Mononuclear cell (primary cell): ENCODE results near the gene SYTL3. TPM values are rescaled to one million over a fixed set of nuclear protein-coding genes. Genes with fewer than 3 reads are reported as not detected.
"Not testable (repeated sequence)": the region's sequence is repeated elsewhere in the genome, so short reads cannot be mapped to it uniquely, and the experiment has no call there.

ENCODE experiments used
- H3K27me3 ChIP-seq: 2 replicates; pipeline ENCODE4 v1.6.0; 2011; ENCODE audit warnings: low read length, control low read depth; ENCODE audit not compliant: insufficient read depth
- H3K4me1 ChIP-seq: 2 replicates; pipeline ENCODE4 v1.5.1; 2011; ENCODE audit warnings: mild to moderate bottlenecking, low read length, control low read depth; ENCODE audit not compliant: insufficient read depth
- H3K4me3 ChIP-seq: 2 replicates; pipeline ENCODE4 v1.5.1; 2011; ENCODE audit warnings: mild to moderate bottlenecking, low read length, moderate library complexity
- H3K9me3 ChIP-seq: 2 replicates; pipeline ENCODE4 v1.5.1; 2011; ENCODE audit warnings: low read depth, mild to moderate bottlenecking, control low read depth, low read length
- total RNA-seq: library from RNA; depleted of rRNA; stranded (reverse); fragments of >200 nt; gene quantifications from one replicate; pipeline ENCODE4 v1.2.3, GENCODE V29; 2012

SYTL3 gene
- total RNA-seq, 1 donor: 35.7 TPM

- not testable (repeated sequence) for H3K9me3 ChIP-seq, H3K4me3 ChIP-seq, H3K4me1 ChIP-seq
Measured at GRCh38 chr6:158618289-158618688, 31.6 kb upstream of the SYTL3 start.

GRCh38 chr6:158619922-158620801, 29.7 kb upstream of the SYTL3 start:
- Histone ChIP-seq H3K27me3 (no peaks in the 10 kb centered on the region), H3K4me3 (no peak overlapping the region), H3K4me1 (no peaks in the 10 kb centered on the region), H3K9me3 (no peaks in the 10 kb centered on the region)

More at GRCh38 chr6:158618289-158618688, 31.6 kb upstream of the SYTL3 start:
- not testable (repeated sequence) for H3K27me3 ChIP-seq

- Histone ChIP-seq H3K4me3 (no peak overlapping the region), H3K9me3 (no peaks in the 10 kb centered on the region), H3K4me1 (no peaks in the 10 kb centered on the region), H3K27me3 (no peaks in the 10 kb centered on the region)
Measured at GRCh38 chr6:158620963-158621693, 28.7 kb upstream of the SYTL3 start.

- H3K27me3 ChIP-seq: no peaks in the 10 kb centered on the region
- H3K4me3 ChIP-seq: no peak overlapping the region
- H3K4me1 ChIP-seq: no peaks in the 10 kb centered on the region
- H3K9me3 ChIP-seq: no peaks in the 10 kb centered on the region
Measured at GRCh38 chr6:158621694-158622544, 27.9 kb upstream of the SYTL3 start.

- Histone ChIP-seq H3K27me3 (no peaks in the 10 kb centered on the region), H3K9me3 (no peaks in the 10 kb centered on the region), H3K4me3 (no peak overlapping the region), H3K4me1 (no peaks in the 10 kb centered on the region)
Measured at GRCh38 chr6:158622545-158623190, 27.2 kb upstream of the SYTL3 start.

GRCh38 chr6:158624684-158625682, 24.9 kb upstream of the SYTL3 start:
- H3K4me3 ChIP-seq: no peak overlapping the region
- no peaks in the 10 kb centered on the region for H3K27me3 ChIP-seq
- no peaks in the 10 kb centered on the region for H3K4me1 ChIP-seq
- no peaks in the 10 kb centered on the region for H3K9me3 ChIP-seq

GRCh38 chr6:158625881-158626305, 24.0 kb upstream of the SYTL3 start:
- H3K9me3 ChIP-seq: no peaks in the 10 kb centered on the region
- no peak overlapping the region for H3K4me3 ChIP-seq
- H3K4me1 ChIP-seq: no peaks in the 10 kb centered on the region
- no peaks in the 10 kb centered on the region for H3K27me3 ChIP-seq

GRCh38 chr6:158626360-158627167, 23.3 kb upstream of the SYTL3 start:
- H3K4me1 ChIP-seq: no peaks in the 10 kb centered on the region

GRCh38 chr6:158627168-158627939, 22.5 kb upstream of the SYTL3 start:
- H3K9me3 ChIP-seq: no peaks in the 10 kb centered on the region
- peaks cover 3% of the 10 kb centered on the region for H3K4me1 ChIP-seq
- no peak overlapping the region for H3K4me3 ChIP-seq
- H3K27me3 ChIP-seq: no peaks in the 10 kb centered on the region

More at GRCh38 chr6:158626360-158627167, 23.3 kb upstream of the SYTL3 start:
- no peaks in the 10 kb centered on the region for H3K27me3 ChIP-seq
- H3K4me3 ChIP-seq: no peak overlapping the region
- no peaks in the 10 kb centered on the region for H3K9me3 ChIP-seq

GRCh38 chr6:158627940-158628211, 22.0 kb upstream of the SYTL3 start:
- H3K4me1 ChIP-seq: peaks cover 7% of the 10 kb centered on the region

GRCh38 chr6:158628542-158628941, 21.3 kb upstream of the SYTL3 start:
- H3K27me3 ChIP-seq: no peaks in the 10 kb centered on the region
- no peak overlapping the region for H3K4me3 ChIP-seq
- H3K9me3 ChIP-seq: no peaks in the 10 kb centered on the region
- peaks cover 7% of the 10 kb centered on the region for H3K4me1 ChIP-seq

More at GRCh38 chr6:158627940-158628211, 22.0 kb upstream of the SYTL3 start:
- Histone ChIP-seq H3K27me3 (no peaks in the 10 kb centered on the region), H3K9me3 (no peaks in the 10 kb centered on the region), H3K4me3 (no peak overlapping the region)

- Histone ChIP-seq H3K4me1 (peaks cover 7% of the 10 kb centered on the region), H3K4me3 (no peak overlapping the region), H3K9me3 (no peaks in the 10 kb centered on the region), H3K27me3 (no peaks in the 10 kb centered on the region)
Measured at GRCh38 chr6:158629367-158630221, 20.3 kb upstream of the SYTL3 start.
